Measurements from ENCODE around the gene DUSP14. TPM values are rescaled to one million over a fixed set of nuclear protein-coding genes. Genes with fewer than 3 reads are reported as not detected.

The DUSP14 gene
- polyA plus RNA-seq, 3 donors, result 0.24 to 1.6 (median 1.1) TPM

- no peaks in the 10 kb centered on the region for H3K36me3 ChIP-seq (replicated peaks in 1 of 2; ENCODE audit: control insufficient read depth in 1 of 2, insufficient read depth in 2 of 2, low read length in 2 of 2)
Measured at GRCh38 chr17:37502009-37502936, 12.6 kb downstream of the DUSP14 start.

DNA sequence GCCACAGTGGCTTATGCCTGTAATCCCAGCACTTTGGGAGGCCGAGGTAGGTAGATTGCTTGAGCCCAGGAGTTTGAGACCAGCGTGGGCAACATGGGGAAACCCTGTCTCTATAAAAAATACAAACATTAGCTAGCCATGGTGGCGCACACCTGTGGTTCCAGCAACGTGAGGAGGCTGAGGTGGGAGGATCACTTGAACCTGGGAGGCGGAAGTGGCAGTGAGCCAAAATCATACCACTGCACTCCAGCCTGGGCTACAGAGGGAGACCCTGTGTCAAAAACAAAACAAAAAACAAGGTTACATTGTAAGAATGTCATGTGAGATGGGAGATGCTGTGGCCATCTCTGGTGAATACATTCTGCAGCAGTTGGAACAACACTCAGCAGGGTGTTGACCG, 13.5 kb downstream of the DUSP14 start:
- Histone ChIP-seq H3K79me2 (ENCODE audit: insufficient read depth, low read length) (no peaks in the 10 kb centered on the region), H4K20me1 (ENCODE audit: insufficient read depth, low read length) (no peaks in the 10 kb centered on the region), H3K27ac (ENCODE audit: low read depth in 1 of 2, low read length in 2 of 2) (no peak overlapping the region), H3K27me3 (ENCODE audit: control insufficient read depth in 2 of 2, insufficient read depth in 2 of 2, low read length in 2 of 2) (no peaks in the 10 kb centered on the region), H2AFZ (ENCODE audit: insufficient read depth, low read depth, low read length, poor library complexity, severe bottlenecking) (no peak overlapping the region), H3K4me2 (replicated peaks; ENCODE audit: extremely low read depth, low read length, poor library complexity, severe bottlenecking) (no peak overlapping the region), H3K4me3 (replicated peaks in 1 of 3; ENCODE audit: low read depth in 2 of 3, low read length in 3 of 3) (no peak overlapping the region), H3K4me1 (ENCODE audit: control insufficient read depth in 1 of 2, insufficient read depth in 2 of 2, low read length in 2 of 2) (no peaks in the 10 kb centered on the region), H3K9ac (ENCODE audit: insufficient read depth, low read length, poor library complexity, severe bottlenecking) (no peak overlapping the region), H3K9me3 (replicated peaks in 1 of 2; ENCODE audit: control insufficient read depth in 1 of 2, insufficient read depth in 1 of 2, low read length in 2 of 2) (peaks cover 0 to 3% of the 10 kb centered on the region in 2 donors), H3K36me3 (replicated peaks in 1 of 2; ENCODE audit: control insufficient read depth in 1 of 2, insufficient read depth in 2 of 2, low read length in 2 of 2) (no peaks in the 10 kb centered on the region)
- H3K27ac Mint-ChIP-seq, result no peak overlapping the region
- no peak overlapping the region for H3K4me3 Mint-ChIP-seq
- intact Hi-C loops (cut with micrococcal nuclease), result no loop called here
- TF ChIP-seq CTCF (IDR thresholded peaks at IDR 0.05), result no peak
- H3K27me3 Mint-ChIP-seq (ENCODE audit: low read depth in 3 of 3), result peaks cover 0 to 2% (median 1%) of the 10 kb centered on the region in 3 donors
- peaks cover 0 to 2% (median 0%) of the 10 kb centered on the region in 7 donors for H3K9me3 Mint-ChIP-seq
- no peak for DNase-seq
- no CpG with 5 or more reads among the region's 6 CpGs for WGBS (ENCODE audit: insufficient coverage)
- H3K4me1 Mint-ChIP-seq, result no peaks in the 10 kb centered on the region
- H3K36me3 Mint-ChIP-seq, result no peaks in the 10 kb centered on the region

More at GRCh38 chr17:37502009-37502936, 12.6 kb downstream of the DUSP14 start:
- no peaks in the 10 kb centered on the region for H3K4me1 ChIP-seq (ENCODE audit: control insufficient read depth in 1 of 2, insufficient read depth in 2 of 2, low read length in 2 of 2)
- peaks cover 0 to 3% of the 10 kb centered on the region in 2 donors for H3K9me3 ChIP-seq (replicated peaks in 1 of 2; ENCODE audit: control insufficient read depth in 1 of 2, insufficient read depth in 1 of 2, low read length in 2 of 2)
- intact Hi-C loops (cut with micrococcal nuclease), result no loop called here
- Mint-ChIP-seq H3K4me1 (no peaks in the 10 kb centered on the region), H3K9me3 (peaks cover 0 to 2% (median 0%) of the 10 kb centered on the region in 7 donors), H3K4me3 (no peak overlapping the region), H3K36me3 (no peaks in the 10 kb centered on the region), H3K27ac (peak overlapping the region in 1 of 7 donors; percentile 11), H3K27me3 (ENCODE audit: low read depth in 3 of 3) (peaks cover 0 to 2% (median 1%) of the 10 kb centered on the region in 3 donors)
- no peak for DNase-seq
- H4K20me1 ChIP-seq (ENCODE audit: insufficient read depth, low read length), result no peaks in the 10 kb centered on the region
- H3K79me2 ChIP-seq (ENCODE audit: insufficient read depth, low read length), result no peaks in the 10 kb centered on the region
- no peak overlapping the region for H2AFZ ChIP-seq (ENCODE audit: insufficient read depth, low read depth, low read length, poor library complexity, severe bottlenecking)
- 94% methylated on average over 3 of the region's 10 CpGs for WGBS (ENCODE audit: insufficient coverage)
- no peak overlapping the region for H3K9ac ChIP-seq (ENCODE audit: insufficient read depth, low read length, poor library complexity, severe bottlenecking)
- no peak overlapping the region for H3K4me3 ChIP-seq (replicated peaks in 1 of 3; ENCODE audit: low read depth in 2 of 3, low read length in 3 of 3)
- H3K4me2 ChIP-seq (replicated peaks; ENCODE audit: extremely low read depth, low read length, poor library complexity, severe bottlenecking), result no peak overlapping the region
- H3K27ac ChIP-seq (ENCODE audit: low read depth in 1 of 2, low read length in 2 of 2), result no peak overlapping the region
- TF ChIP-seq CTCF (IDR thresholded peaks at IDR 0.05), result no peak
- no peaks in the 10 kb centered on the region for H3K27me3 ChIP-seq (ENCODE audit: control insufficient read depth in 2 of 2, insufficient read depth in 2 of 2, low read length in 2 of 2)
